HepG2 (cell line): ENCODE measurements around the gene IDUA. TPM values are rescaled to one million over a fixed set of nuclear protein-coding genes. Genes with fewer than 3 reads are reported as not detected.
A peak's percentile ranks its signal among the peaks of the same experiment; 100 is the strongest.

Experiments used
- ATF3 ChIP-seq: sonication (generic); formaldehyde crosslinking; IDR thresholded peaks from 2 replicates; pipeline ENCODE4 v1.4.0; 2020; ENCODE audit warnings: missing genetic modification reagents
- BATF2 ChIP-seq: sonication (generic); formaldehyde crosslinking; IDR thresholded peaks from 2 replicates; pipeline ENCODE4 v1.8.0; 2022; ENCODE audit warnings: mild to moderate bottlenecking, missing genetic modification reagents, moderate library complexity
- CCDC6 ChIP-seq: sonication (generic); formaldehyde crosslinking; IDR thresholded peaks from 2 replicates; pipeline ENCODE4 v1.8.1; 2022; ENCODE audit warnings: mild to moderate bottlenecking, missing genetic modification reagents, moderate library complexity
- DMAP1 ChIP-seq: IDR thresholded peaks from 2 replicates; pipeline ENCODE4 v1.6.1; 2016
- FOXA1 ChIP-seq, 2 experiments: fragments of 450-650 bp in 1 of 2; sonication (generic) in 1 of 2; formaldehyde crosslinking in 1 of 2; IDR thresholded peaks; 2 replicates each; pipeline versions ENCODE4 v1.4.0 to v1.6.1; 2016 to 2020; ENCODE audit warnings: missing genetic modification reagents in 1 of 2
- HMG20B ChIP-seq: conservative IDR thresholded peaks from 2 replicates; pipeline ENCODE4 v1.6.1; 2016; ENCODE audit warnings: missing genetic modification reagents, missing compliant biosample characterization
- NR2F1 ChIP-seq, 2 experiments: fragments of 450-650 bp in 1 of 2; formaldehyde crosslinking in 1 of 2; IDR thresholded peaks; 2 replicates each; pipeline versions ENCODE4 v1.5.0 to v1.6.1; 2016 to 2020; ENCODE audit warnings: mild to moderate bottlenecking in 1 of 2, missing compliant biosample characterization in 1 of 2, missing genetic modification reagents in 1 of 2, moderate library complexity in 1 of 2
- NR3C1 ChIP-seq: sonication (generic); formaldehyde crosslinking; IDR thresholded peaks from 2 replicates; pipeline ENCODE4 v1.4.0; 2020; ENCODE audit warnings: missing genetic modification reagents
- POLR2AphosphoS5 ChIP-seq: IDR thresholded peaks from 2 replicates; pipeline ENCODE4 v1.6.1; 2012; ENCODE audit warnings: low read depth, low read length
- RBAK ChIP-seq: sonication (generic); formaldehyde crosslinking; IDR thresholded peaks from 2 replicates; pipeline ENCODE4 v1.5.1; 2020; ENCODE audit warnings: mild to moderate bottlenecking, missing genetic modification reagents
- RCOR2 ChIP-seq: IDR thresholded peaks from 2 replicates; pipeline ENCODE4 v1.6.1; 2016; ENCODE audit warnings: missing biosample characterization, missing genetic modification reagents
- SRSF1 ChIP-seq: fragments of 200-400 bp; formaldehyde crosslinking; optimal IDR thresholded peaks from 2 replicates; pipeline ENCODE3; 2017; ENCODE audit warnings: mild to moderate bottlenecking, low read depth, low read length, moderate library complexity
- SUZ12 ChIP-seq: fragments of 150-350 bp; IDR thresholded peaks from 2 replicates; pipeline ENCODE4 v1.6.1; 2014; ENCODE audit warnings: low read depth, low read length
- TEAD3 ChIP-seq: optimal IDR thresholded peaks from 2 replicates; pipeline ENCODE3; 2016; ENCODE audit warnings: borderline replicate concordance
- THAP7 ChIP-seq: sonication (generic); formaldehyde crosslinking; IDR thresholded peaks from 2 replicates; pipeline ENCODE4 v1.8.1; 2023; ENCODE audit warnings: mild to moderate bottlenecking, missing genetic modification reagents
- ZBTB20 ChIP-seq: sonication (generic); formaldehyde crosslinking; IDR thresholded peaks from 2 replicates; pipeline ENCODE4 v1.8.1; 2023; ENCODE audit warnings: missing genetic modification reagents, low read depth, mild to moderate bottlenecking, borderline replicate concordance
- ZMYM3 ChIP-seq: sonication (generic); formaldehyde crosslinking; IDR thresholded peaks from 2 replicates; pipeline ENCODE4 v1.5.1; 2020; ENCODE audit warnings: mild to moderate bottlenecking, missing genetic modification reagents
- ZNF18 ChIP-seq: sonication (generic); formaldehyde crosslinking; IDR thresholded peaks from 2 replicates; pipeline ENCODE4 v1.8.0; 2022; ENCODE audit warnings: mild to moderate bottlenecking, missing genetic modification reagents; ENCODE audit not compliant: insufficient replicate concordance
- ZNF256 ChIP-seq: sonication (generic); formaldehyde crosslinking; conservative IDR thresholded peaks from 2 replicates; pipeline ENCODE4 v1.4.0; 2020; ENCODE audit warnings: missing genetic modification reagents
- ZNF296 ChIP-seq: sonication (generic); formaldehyde crosslinking; conservative IDR thresholded peaks from 2 replicates; pipeline ENCODE4 v1.5.0; 2020; ENCODE audit warnings: mild to moderate bottlenecking, missing genetic modification reagents
- ZNF317 ChIP-seq: sonication (generic); formaldehyde crosslinking; IDR thresholded peaks from 2 replicates; pipeline ENCODE4 v1.5.0; 2020; ENCODE audit warnings: mild to moderate bottlenecking, missing genetic modification reagents
- ZNF335 ChIP-seq: sonication (generic); formaldehyde crosslinking; IDR thresholded peaks from 2 replicates; pipeline ENCODE4 v1.4.0; 2020; ENCODE audit warnings: missing genetic modification reagents
- ZNF446 ChIP-seq: sonication (generic); formaldehyde crosslinking; IDR thresholded peaks from 2 replicates; pipeline ENCODE4 v1.5.0; 2020; ENCODE audit warnings: mild to moderate bottlenecking, missing genetic modification reagents
- ZNF503 ChIP-seq: sonication (generic); formaldehyde crosslinking; IDR thresholded peaks from 2 replicates; pipeline ENCODE4 v1.4.0; 2020; ENCODE audit warnings: missing genetic modification reagents
- ZSCAN31 ChIP-seq: sonication (generic); formaldehyde crosslinking; IDR thresholded peaks from 2 replicates; pipeline ENCODE4 v1.5.0; 2020; ENCODE audit warnings: low read depth, mild to moderate bottlenecking, missing genetic modification reagents
- polyA plus RNA-seq, 8 experiments: library from polyadenylated mRNA; depleted of rRNA in 3 of 8; stranded (reverse) in 7 of 8; unstranded in 1 of 8; fragments of >200 nt; fragmentation: Illumina TruSeq in 4 of 8; extraction: Trizol in 4 of 8; gene quantifications; 2 replicates each; pipeline versions ENCODE4 v1.2.1 to v1.2.3, GENCODE V29; 2011 to 2016; ENCODE audit warnings: low read depth in 4 of 8, missing spikeins in 1 of 8, mixed read lengths in 1 of 8; ENCODE audit not compliant: insufficient read depth in 1 of 8
- total RNA-seq, 5 experiments: library from RNA; depleted of rRNA; stranded (reverse); fragments of >200 nt; fragmentation: Illumina TruSeq; extraction: Trizol; gene quantifications; 2 replicates each; pipeline ENCODE4 v1.2.3, GENCODE V29; 2016; ENCODE audit warnings: low read depth in 1 of 5

IDUA gene
- total and polyA plus RNA-seq, 2 of the 13 experiments (the other 11 are each of a cell fraction or from before 2014, with no cell fraction given): 0.77 to 1.0 TPM

GRCh38 chr4:992297-993110, 5.7 kb downstream of the IDUA start (continued):
- TF ChIP-seq ZNF18 (CRISPR knock-in tag) (peak; percentile 68), BATF2 (CRISPR knock-in tag) (no peak), CCDC6 (CRISPR knock-in tag) (peak; percentile 89), SUZ12 (no peak), ZSCAN31 (CRISPR knock-in tag) (peak; percentile 33), NR2F1 (CRISPR knock-in tag; IDR thresholded peaks at IDR 0.05) (peak; percentile 91 to 95), ZNF446 (CRISPR knock-in tag) (0 out of 2 replicates have a peak, but pooled peaks have one; percentile 12), DMAP1 (peak; percentile 66; the same call in 1 of the 2 replicates), ATF3 (CRISPR knock-in tag) (0 out of 2 replicates have a peak, but pooled peaks have one; percentile 6), ZBTB20 (CRISPR knock-in tag) (peak; percentile 88), SRSF1 (peak; percentile 55), NR3C1 (no peak), ZNF256 (CRISPR knock-in tag) (no peak), ZNF317 (CRISPR knock-in tag) (0 out of 2 replicates have a peak, but pooled peaks have one; percentile 49), POLR2AphosphoS5 (peak; percentile 93), ZNF296 (peak; percentile 88; the same call in 1 of the 2 replicates), TEAD3 (CRISPR knock-in tag) (peak; percentile 91), THAP7 (peak; percentile 93), FOXA1 (IDR thresholded peaks at IDR 0.05) (no peak), FOXA1 (CRISPR knock-in tag; IDR thresholded peaks at IDR 0.05) (peak; percentile 61; the same call in 1 of the 2 replicates), RBAK (CRISPR knock-in tag) (no peak), ZMYM3 (CRISPR knock-in tag) (peak; percentile 76; the same call in 1 of the 2 replicates), ZNF335 (CRISPR knock-in tag) (peak; percentile 76), ZNF503 (CRISPR knock-in tag) (no peak), HMG20B (CRISPR knock-in tag) (peak; percentile 76), RCOR2 (peak; percentile 60; the same call in 1 of the 2 replicates)
